OCI-LY3 (cell line): ENCODE results near the gene ZNF418.

Source experiments
- EZH2phosphoT487 ChIP-seq: fragments of 200-600 bp; shearing (Covaris generic); IDR thresholded peaks from 2 replicates; pipeline ENCODE4 v1.6.1; 2018; ENCODE audit warnings: antibody characterized with exemption, mixed run types, low read depth
- TF ChIP-seq, protein P1 (sequence below): fragments of 200-600, 300-600 bp; sonication (generic); IDR thresholded peaks from 2 replicates; pipeline ENCODE4 v1.5.1; 2014; ENCODE audit warnings: antibody characterized with exemption, low read length, low read depth

DNA sequence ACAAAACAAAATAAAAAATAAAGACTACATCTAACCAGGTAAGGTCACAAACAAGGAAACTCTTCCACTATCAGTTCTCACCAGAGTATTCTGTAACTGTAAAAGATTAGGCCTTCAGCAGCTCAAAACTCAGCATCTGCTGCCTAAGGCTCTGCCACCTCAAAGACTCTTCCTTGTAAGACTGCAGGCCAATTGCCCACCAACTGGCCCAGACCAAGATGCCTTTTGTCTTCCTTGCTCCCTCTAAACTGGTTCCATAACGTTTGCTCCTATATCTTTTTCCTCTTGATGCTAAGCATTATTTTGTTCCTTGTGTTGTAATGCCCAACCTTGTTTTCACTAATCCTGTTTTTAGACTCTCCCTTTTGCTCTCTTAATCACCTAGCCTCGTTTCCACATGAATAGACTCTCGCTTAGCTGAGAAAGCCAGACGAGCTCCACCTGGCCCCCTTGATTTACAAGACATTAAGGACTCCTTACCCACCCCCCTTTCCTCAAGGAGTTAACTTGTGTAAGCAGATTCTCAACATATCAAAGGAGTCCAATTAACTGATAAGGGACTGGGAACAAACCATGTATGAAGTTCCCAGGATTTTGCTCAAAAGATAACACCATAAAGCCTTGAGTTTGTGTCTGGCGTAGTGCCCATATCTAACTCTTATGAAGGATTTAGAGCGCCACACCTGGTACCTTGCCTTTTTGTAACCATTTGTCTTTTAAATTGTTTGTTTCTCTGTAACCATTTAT, 47.8 kb downstream of the ZNF418 start:
- TF ChIP-seq, protein P1, sequence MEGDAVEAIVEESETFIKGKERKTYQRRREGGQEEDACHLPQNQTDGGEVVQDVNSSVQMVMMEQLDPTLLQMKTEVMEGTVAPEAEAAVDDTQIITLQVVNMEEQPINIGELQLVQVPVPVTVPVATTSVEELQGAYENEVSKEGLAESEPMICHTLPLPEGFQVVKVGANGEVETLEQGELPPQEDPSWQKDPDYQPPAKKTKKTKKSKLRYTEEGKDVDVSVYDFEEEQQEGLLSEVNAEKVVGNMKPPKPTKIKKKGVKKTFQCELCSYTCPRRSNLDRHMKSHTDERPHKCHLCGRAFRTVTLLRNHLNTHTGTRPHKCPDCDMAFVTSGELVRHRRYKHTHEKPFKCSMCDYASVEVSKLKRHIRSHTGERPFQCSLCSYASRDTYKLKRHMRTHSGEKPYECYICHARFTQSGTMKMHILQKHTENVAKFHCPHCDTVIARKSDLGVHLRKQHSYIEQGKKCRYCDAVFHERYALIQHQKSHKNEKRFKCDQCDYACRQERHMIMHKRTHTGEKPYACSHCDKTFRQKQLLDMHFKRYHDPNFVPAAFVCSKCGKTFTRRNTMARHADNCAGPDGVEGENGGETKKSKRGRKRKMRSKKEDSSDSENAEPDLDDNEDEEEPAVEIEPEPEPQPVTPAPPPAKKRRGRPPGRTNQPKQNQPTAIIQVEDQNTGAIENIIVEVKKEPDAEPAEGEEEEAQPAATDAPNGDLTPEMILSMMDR: 0 out of 2 replicates have a peak, but pooled peaks have one; percentile 27
- TF ChIP-seq EZH2phosphoT487: no peak
